ENCODE results near the gene ADAM11. TPM values are rescaled to one million over a fixed set of nuclear protein-coding genes. Genes with fewer than 3 reads are reported as not detected.

The ADAM11 gene
- total RNA-seq, 1 experiment from 2014 or later: 0.12 TPM

GRCh38 chr17:44775136-44775837, 16.5 kb downstream of the ADAM11 start:
- peak; percentile 98 for DNase-seq (ENCODE audit: low read depth)

GRCh38 chr17:44775838-44776621, 17.2 kb downstream of the ADAM11 start:
- no peak for DNase-seq (ENCODE audit: low read depth)

GRCh38 chr17:44776628-44777393, 18.0 kb downstream of the ADAM11 start:
- no peak for DNase-seq (ENCODE audit: low read depth)

- no peak for DNase-seq (ENCODE audit: low read depth)
These were observed 18.9 kb downstream of the ADAM11 start for GRCh38 chr17:44777394-44778348.

- no peak for DNase-seq (ENCODE audit: low read depth)
These were observed 19.9 kb downstream of the ADAM11 start for GRCh38 chr17:44778656-44779210.

- DNase-seq (ENCODE audit: low read depth): peak; percentile 72
These were observed 20.6 kb downstream of the ADAM11 start for GRCh38 chr17:44779211-44780025.

- no peak for DNase-seq (ENCODE audit: low read depth)
These were observed 21.4 kb downstream of the ADAM11 start for GRCh38 chr17:44780161-44780560.

- DNase-seq (ENCODE audit: low read depth): no peak
These were observed 22.2 kb downstream of the ADAM11 start for GRCh38 chr17:44780845-44781480.

GRCh38 chr17:44781551-44782325, 22.9 kb downstream of the ADAM11 start:
- DNase-seq (ENCODE audit: low read depth): no peak

GRCh38 chr17:44782326-44782850, 23.6 kb downstream of the ADAM11 start:
- DNase-seq (ENCODE audit: low read depth): no peak

- DNase-seq (ENCODE audit: low read depth): no peak
These were observed 27.1 kb downstream of the ADAM11 start for GRCh38 chr17:44785921-44786320.

- no peak for DNase-seq (ENCODE audit: low read depth)
These were observed 27.8 kb downstream of the ADAM11 start for GRCh38 chr17:44786551-44787081.

- DNase-seq (ENCODE audit: low read depth): no peak
These were observed 28.6 kb downstream of the ADAM11 start for GRCh38 chr17:44787271-44787940.

- peak; percentile 23 for DNase-seq (ENCODE audit: low read depth)
These were observed 29.4 kb downstream of the ADAM11 start for GRCh38 chr17:44788139-44788538.

GRCh38 chr17:44792276-44792675, 33.5 kb downstream of the ADAM11 start:
- DNase-seq (ENCODE audit: low read depth): peak; percentile 58

- peak; percentile 11 for DNase-seq (ENCODE audit: low read depth)
These were observed 35.4 kb downstream of the ADAM11 start for GRCh38 chr17:44793885-44794842.

All from M059J (cell line).